Natural killer cell (primary cell): Measurements from ENCODE around the gene KIAA1614. TPM values are rescaled to one million over a fixed set of nuclear protein-coding genes. Genes with fewer than 3 reads are reported as not detected.

Experiments
- ATAC-seq, 3 donors: fragments of 150-1000 bp in 2 of 3; fragments of 200-7000 bp in 1 of 3; cut with Tn5 transposase; 1 replicate in 1 of 3; 2 replicates in 2 of 3; pipeline ENCODE4 v1.10.0; 2021; ENCODE audit warnings: mild to moderate bottlenecking in 2 of 3, moderate library complexity in 2 of 3
- DNase-seq, 2 donors: peaks; one replicate each; pipeline versions ENCODE4 v3.0.0 to v3.0.0-alpha.2; 2013 to 2021; ENCODE audit warnings: mixed read lengths in 1 of 2
- H3K27ac ChIP-seq: one replicate; pipeline ENCODE4 v1.5.1; 2013; ENCODE audit warnings: mild to moderate bottlenecking, low read length
- H3K27me3 ChIP-seq: one replicate; pipeline ENCODE4 v1.6.1; 2013; ENCODE audit warnings: low read length; ENCODE audit not compliant: control insufficient read depth, insufficient read depth
- H3K36me3 ChIP-seq: one replicate; pipeline ENCODE4 v1.6.1; 2013; ENCODE audit warnings: low read length; ENCODE audit not compliant: control insufficient read depth, insufficient read depth
- H3K4me1 ChIP-seq: one replicate; pipeline ENCODE4 v1.6.1; 2013; ENCODE audit warnings: low read length; ENCODE audit not compliant: control insufficient read depth, insufficient read depth
- H3K4me3 ChIP-seq: one replicate; pipeline ENCODE4 v1.5.1; 2013; ENCODE audit warnings: low read length
- H3K9me3 ChIP-seq: one replicate; pipeline ENCODE4 v1.6.1; 2013; ENCODE audit warnings: low read length; ENCODE audit not compliant: control insufficient read depth, insufficient read depth
- H3K27ac Mint-ChIP-seq, 2 donors: one replicate each; pipeline ENCODE4 v1.8.0; 2022; ENCODE audit warnings: mild to moderate bottlenecking in 2 of 2, mixed read lengths in 2 of 2, moderate library complexity in 1 of 2
- H3K27me3 Mint-ChIP-seq, 2 donors: one replicate each; pipeline ENCODE4 v1.8.0; 2022; ENCODE audit warnings: low read depth in 2 of 2, mixed read lengths in 2 of 2
- H3K36me3 Mint-ChIP-seq: one replicate; pipeline ENCODE4 v1.8.0; 2022; ENCODE audit warnings: mixed read lengths
- H3K4me1 Mint-ChIP-seq, 2 donors: one replicate each; pipeline ENCODE4 v1.8.0; 2022; ENCODE audit warnings: mixed read lengths in 2 of 2
- H3K4me3 Mint-ChIP-seq: one replicate; pipeline ENCODE4 v1.8.0; 2022; ENCODE audit warnings: mild to moderate bottlenecking, moderate library complexity, mixed read lengths
- H3K9me3 Mint-ChIP-seq, 2 donors: one replicate each; pipeline ENCODE4 v1.8.0; 2022; ENCODE audit warnings: mixed read lengths in 2 of 2
- CTCF ChIP-seq: fragments of 200-600 bp; IDR thresholded peaks from one replicate; pipeline ENCODE4 v1.8.0; 2022; ENCODE audit warnings: antibody characterized with exemption
- WGBS: methylation state at CpG from one replicate; pipeline ENCODE4 v1.1.7; 2013; ENCODE audit warnings: missing lambda C conversion rate; ENCODE audit not compliant: insufficient coverage; 5-methylcytosine and 5-hydroxymethylcytosine counted together
- intact Hi-C: fragments of 100-400 bp; cut with micrococcal nuclease; formaldehyde crosslinking; loops from one replicate; pipeline ENCODE4 v1.14.2; 2022
- total RNA-seq, 4 donors: library from RNA; stranded (reverse); fragments of 120-200 nt in 1 of 4; gene quantifications; one replicate each; pipeline versions ENCODE4 v1.2.3 to v1.2.4, GENCODE V29; 2013 to 2022

KIAA1614 gene
- total RNA-seq, 3 donors from 2014 or later (not counting 1 experiment from before 2014, with no cell fraction given): 0.09 to 0.80 (median 0.40) TPM

GRCh38 chr1:180901076-180901990 is 11.4 kb upstream of the KIAA1614 start:
- Mint-ChIP-seq H3K9me3 (no peaks in the 10 kb centered on the region), H3K27me3 (peaks cover 0 to 2% of the 10 kb centered on the region in 2 donors), H3K36me3 (no peaks in the 10 kb centered on the region), H3K27ac (no peak overlapping the region), H3K4me3 (no peak overlapping the region), H3K4me1 (no peaks in the 10 kb centered on the region)
- 86% methylated on average over 12 of the region's 13 CpGs for WGBS
- no peak for ATAC-seq
- Histone ChIP-seq H3K4me1 (no peaks in the 10 kb centered on the region), H3K9me3 (no peaks in the 10 kb centered on the region), H3K27ac (no peak overlapping the region), H3K36me3 (no peaks in the 10 kb centered on the region), H3K27me3 (no peaks in the 10 kb centered on the region), H3K4me3 (no peak overlapping the region)
- TF ChIP-seq CTCF: no peak
- no peak for DNase-seq
- intact Hi-C loops: no loop called here

- Histone ChIP-seq H3K4me3 (no peak overlapping the region), H3K27me3 (no peaks in the 10 kb centered on the region), H3K36me3 (no peaks in the 10 kb centered on the region), H3K4me1 (no peaks in the 10 kb centered on the region), H3K27ac (no peak overlapping the region), H3K9me3 (no peaks in the 10 kb centered on the region)
- TF ChIP-seq CTCF: no peak
- Mint-ChIP-seq H3K27ac (no peak overlapping the region), H3K4me3 (no peak overlapping the region), H3K36me3 (no peaks in the 10 kb centered on the region), H3K4me1 (no peaks in the 10 kb centered on the region), H3K27me3 (no peaks in the 10 kb centered on the region), H3K9me3 (no peaks in the 10 kb centered on the region)
- ATAC-seq (no peak), DNase-seq (no peak)
- WGBS: 97% methylated on average over 3 of the region's 3 CpGs
- intact Hi-C loops: no loop called here
These were observed 10.2 kb upstream of the KIAA1614 start for GRCh38 chr1:180902541-180902940.

DNA sequence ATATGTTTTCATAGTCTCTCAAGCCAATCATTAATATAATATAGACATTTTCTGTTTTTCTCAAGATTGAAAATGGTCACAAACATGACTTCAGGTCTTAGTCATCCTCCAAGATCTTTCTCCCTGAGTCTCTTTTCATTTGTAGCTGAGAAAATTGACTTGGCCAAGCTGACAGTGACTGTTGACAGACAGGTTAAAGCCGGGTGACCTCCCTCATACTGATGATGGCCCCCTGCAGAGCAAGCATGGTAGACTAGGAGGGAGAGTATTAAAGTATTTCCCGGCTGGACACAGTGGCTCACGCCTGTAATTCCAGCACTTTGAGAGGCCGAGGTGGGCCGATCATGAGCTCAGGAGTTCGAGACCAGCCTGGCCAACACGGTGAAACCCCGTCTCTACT is 6.8 kb upstream of the KIAA1614 start:
- intact Hi-C loops: no loop called here
- no peak overlapping the region for H3K4me3 Mint-ChIP-seq
- H3K36me3 Mint-ChIP-seq: no peaks in the 10 kb centered on the region
- Histone ChIP-seq H3K9me3 (no peaks in the 10 kb centered on the region), H3K27me3 (no peaks in the 10 kb centered on the region), H3K4me3 (no peak overlapping the region), H3K27ac (no peak overlapping the region), H3K4me1 (no peaks in the 10 kb centered on the region), H3K36me3 (no peaks in the 10 kb centered on the region)
- no peaks in the 10 kb centered on the region for H3K4me1 Mint-ChIP-seq
- no peak for ATAC-seq
- H3K27me3 Mint-ChIP-seq: peaks cover 8 to 14% of the 10 kb centered on the region in 2 donors
- no peak overlapping the region for H3K27ac Mint-ChIP-seq
- H3K9me3 Mint-ChIP-seq: no peaks in the 10 kb centered on the region
- 97% methylated on average over 8 of the region's 8 CpGs for WGBS
- DNase-seq: no peak
- no peak for TF ChIP-seq CTCF
